Measurements from ENCODE around the gene DUSP1. TPM values are rescaled to one million over a fixed set of nuclear protein-coding genes. Genes with fewer than 3 reads are reported as not detected.
A peak's percentile ranks its signal among the peaks of the same experiment; 100 is the strongest.

DUSP1 gene
- total and polyA plus RNA-seq, 10 donors = 46.0 to 818 (median 239) TPM

DNA sequence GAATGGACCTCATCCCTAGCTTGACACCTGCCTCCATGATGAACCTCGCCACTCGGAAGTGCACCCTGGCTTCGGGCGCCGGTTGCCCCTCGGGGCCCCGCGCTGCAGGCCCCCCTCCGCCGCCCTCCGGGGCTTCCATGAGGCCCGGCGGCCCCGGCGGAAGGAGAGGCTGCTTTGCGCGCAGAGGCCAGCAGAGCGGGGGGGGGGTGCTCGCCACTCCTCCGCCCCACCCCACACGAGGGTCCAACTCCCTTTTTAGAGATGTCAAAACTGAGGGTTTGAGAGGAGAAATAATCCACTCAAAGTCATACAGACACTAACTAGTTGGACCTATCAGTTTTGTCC is 7.9 kb downstream of the DUSP1 start:
- Histone ChIP-seq H3K9me3 (peaks cover 0 to 8% (median 0%) of the 10 kb centered on the region in 8 donors), H3K4me1 (peaks cover 15 to 57% (median 41%) of the 10 kb centered on the region in 6 donors), H3K27ac (no peak overlapping the region), H3K4me3 (no peak overlapping the region), H3K27me3 (replicated peaks in 1 of 7) (no peaks in the 10 kb centered on the region), H3K36me3 (peaks cover 0 to 17% (median 9%) of the 10 kb centered on the region in 6 donors)
- peak; percentile 74 for DNase-seq
- 92 to 97% (median 93%) methylated on average over 7 to 21 of the region's 21 CpGs for WGBS, 5 donors
- intact Hi-C loops (cut with DNase I; ENCODE audit: low total_unique reads) = no loop called here
- TF ChIP-seq POLR2A (IDR thresholded peaks at IDR 0.05) (no peak), CTCF (IDR thresholded peaks at IDR 0.05 in 8 of 11, conservative IDR thresholded peaks at IDR 0.05 in 3 of 11) (no peak), POLR2AphosphoS5 (IDR thresholded peaks at IDR 0.05) (no peak)

DNA sequence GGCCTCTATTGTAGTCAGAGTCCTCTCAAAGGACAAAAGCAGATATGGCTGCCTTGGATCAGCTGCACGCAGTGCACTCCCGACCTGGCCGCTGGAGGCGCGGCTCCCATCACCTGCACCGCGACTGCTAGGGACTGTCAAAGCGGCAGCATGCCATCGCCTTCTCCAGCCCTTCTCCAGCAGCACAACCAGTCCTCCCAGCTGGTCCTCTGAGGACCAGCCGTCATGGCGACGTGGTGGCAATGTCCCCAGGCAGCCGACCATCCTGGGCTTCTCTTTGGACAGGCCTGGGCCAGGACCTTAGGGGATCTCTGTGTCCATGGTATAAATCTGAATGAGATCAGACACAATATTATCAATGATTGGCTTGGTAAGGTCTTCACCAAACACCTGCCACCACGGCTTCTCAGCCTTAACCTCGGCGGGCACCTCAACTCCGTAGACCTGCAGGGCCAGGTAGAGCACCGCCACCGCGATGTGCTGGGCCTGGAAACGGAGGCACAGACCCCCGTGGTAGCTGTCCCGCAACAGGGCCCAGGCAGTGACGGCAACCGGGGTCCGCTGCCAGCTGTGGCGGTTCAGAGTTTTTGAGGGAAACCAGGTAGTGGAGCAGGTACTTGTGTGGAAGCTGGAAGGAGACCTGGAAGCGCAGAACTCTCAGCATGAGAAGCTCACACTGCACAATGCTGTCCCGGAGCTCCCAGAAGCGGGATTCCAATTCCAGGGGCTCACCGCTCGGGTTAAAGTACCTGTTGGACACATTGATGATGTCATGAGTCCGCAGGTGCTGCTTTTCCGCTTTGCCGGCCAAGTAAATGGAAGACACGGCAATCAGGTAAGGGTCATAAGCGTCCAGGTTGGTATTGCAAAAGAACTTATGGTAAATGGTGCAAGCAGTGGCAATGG is 8.5 kb downstream of the DUSP1 start:
- H3K36me3 ChIP-seq = peaks cover 0 to 10% (median 2%) of the 10 kb centered on the region in 6 donors
- H3K9me3 ChIP-seq = peaks cover 0 to 8% (median 0%) of the 10 kb centered on the region in 8 donors
- H3K27me3 ChIP-seq (replicated peaks in 1 of 7) = no peaks in the 10 kb centered on the region
- 95 to 98% (median 97%) methylated on average over 32 to 37 of the region's 37 CpGs for WGBS, 5 donors
- peaks cover 15 to 57% (median 35%) of the 10 kb centered on the region in 6 donors for H3K4me1 ChIP-seq
- H3K27ac ChIP-seq = no peak overlapping the region
- intact Hi-C loops (cut with DNase I; ENCODE audit: low total_unique reads) = no loop called here
- H3K4me3 ChIP-seq = no peak overlapping the region
- TF ChIP-seq POLR2AphosphoS5 (IDR thresholded peaks at IDR 0.05) = no peak
- TF ChIP-seq CTCF (IDR thresholded peaks at IDR 0.05 in 8 of 11, conservative IDR thresholded peaks at IDR 0.05 in 3 of 11) = no peak
- no peak for TF ChIP-seq POLR2A (IDR thresholded peaks at IDR 0.05)
- DNase-seq = peak; percentile 78

- intact Hi-C loops (cut with DNase I; ENCODE audit: low total_unique reads) = no loop called here
These were observed 10.0 kb downstream of the DUSP1 start for GRCh38 chr5:172760959-172761358.

More at GRCh38 chr5:172760959-172761358, 10.0 kb downstream of the DUSP1 start:
- peak; percentile 10 for DNase-seq
- Histone ChIP-seq H3K27ac (no peak overlapping the region), H3K4me1 (peaks cover 15 to 42% (median 24%) of the 10 kb centered on the region in 6 donors), H3K27me3 (replicated peaks in 1 of 7) (no peaks in the 10 kb centered on the region), H3K9me3 (peaks cover 0 to 8% (median 0%) of the 10 kb centered on the region in 8 donors), H3K4me3 (no peak overlapping the region), H3K36me3 (no peaks in the 10 kb centered on the region)
- WGBS, 5 donors = 88 to 93% (median 90%) methylated on average over 2 of the region's 2 CpGs
- TF ChIP-seq POLR2AphosphoS5 (IDR thresholded peaks at IDR 0.05) (no peak), POLR2A (IDR thresholded peaks at IDR 0.05) (no peak), CTCF (IDR thresholded peaks at IDR 0.05 in 8 of 11, conservative IDR thresholded peaks at IDR 0.05 in 3 of 11) (no peak)

Data from spleen (tissue), 11 donors.